AG09309 (cell line): Measurements from ENCODE around the gene RAD17.
"Not testable (repeated sequence)": the region's sequence is repeated elsewhere in the genome, so short reads cannot be mapped to it uniquely, and the experiment has no call there.

Source experiments
- DNase-seq: peaks from one replicate; pipeline ENCODE4 v3.0.0-alpha.2; 2010; ENCODE audit warnings: low read depth
- H3K4me3 ChIP-seq: 2 replicates; pipeline ENCODE4 v1.5.1; 2011; ENCODE audit warnings: mild to moderate bottlenecking, low read depth, low read length, moderate library complexity; ENCODE audit not compliant: control insufficient read depth
- CTCF ChIP-seq: IDR thresholded peaks from 2 replicates; pipeline ENCODE4 v1.5.1; 2011; ENCODE audit warnings: mild to moderate bottlenecking, low read depth, low read length, inconsistent platforms; ENCODE audit not compliant: insufficient read depth, control insufficient read depth; ENCODE audit errors: missing control alignments

Gene RAD17, protein sequence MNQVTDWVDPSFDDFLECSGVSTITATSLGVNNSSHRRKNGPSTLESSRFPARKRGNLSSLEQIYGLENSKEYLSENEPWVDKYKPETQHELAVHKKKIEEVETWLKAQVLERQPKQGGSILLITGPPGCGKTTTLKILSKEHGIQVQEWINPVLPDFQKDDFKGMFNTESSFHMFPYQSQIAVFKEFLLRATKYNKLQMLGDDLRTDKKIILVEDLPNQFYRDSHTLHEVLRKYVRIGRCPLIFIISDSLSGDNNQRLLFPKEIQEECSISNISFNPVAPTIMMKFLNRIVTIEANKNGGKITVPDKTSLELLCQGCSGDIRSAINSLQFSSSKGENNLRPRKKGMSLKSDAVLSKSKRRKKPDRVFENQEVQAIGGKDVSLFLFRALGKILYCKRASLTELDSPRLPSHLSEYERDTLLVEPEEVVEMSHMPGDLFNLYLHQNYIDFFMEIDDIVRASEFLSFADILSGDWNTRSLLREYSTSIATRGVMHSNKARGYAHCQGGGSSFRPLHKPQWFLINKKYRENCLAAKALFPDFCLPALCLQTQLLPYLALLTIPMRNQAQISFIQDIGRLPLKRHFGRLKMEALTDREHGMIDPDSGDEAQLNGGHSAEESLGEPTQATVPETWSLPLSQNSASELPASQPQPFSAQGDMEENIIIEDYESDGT

GRCh38 chr5:69369340-69370121 is at the start of gene RAD17, which contains the start of the genes AK6 and TAF9:
Gene RAD17, plus strand, starts transcription at chr5:69369818. Its CDS starts 2,391 bp downstream, at chr5:69372209.
Gene AK6, minus strand, starts transcription at chr5:69369520. Its CDS starts 30 bp downstream, at chr5:69369490.
Gene TAF9, minus strand, starts transcription at chr5:69369520. Its CDS starts 3,783 bp downstream, at chr5:69365737.
- DNase-seq: peak; percentile 61
- peak within 1 kb of the TSS; percentile 81 for H3K4me3 ChIP-seq
- no peak for TF ChIP-seq CTCF

DNA sequence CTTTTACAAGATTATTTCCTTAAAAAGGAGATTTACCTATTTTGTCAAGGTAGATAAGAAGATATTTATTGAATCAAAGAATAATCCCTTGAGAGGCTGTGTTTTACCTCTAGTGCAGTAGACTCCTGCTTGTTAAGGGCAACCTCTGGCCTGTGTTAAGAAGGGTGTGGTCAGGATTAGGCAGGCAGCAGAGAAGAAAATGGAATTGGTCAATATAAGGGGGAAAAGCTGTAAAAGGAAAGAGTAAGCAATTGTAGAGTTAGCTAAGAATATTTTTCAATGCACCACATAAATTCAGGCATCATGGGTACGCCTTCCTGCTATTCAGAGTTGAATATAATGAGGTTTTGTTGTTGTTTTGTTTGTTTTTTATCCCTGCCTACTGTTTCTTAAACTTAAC is 43.3 kb upstream of the RAD17 start:
- no peak for TF ChIP-seq CTCF
- no peak overlapping the region for H3K4me3 ChIP-seq
- DNase-seq: no peak

GRCh38 chr5:69329905-69330489 is 39.6 kb upstream of the RAD17 start:
- no peak overlapping the region for H3K4me3 ChIP-seq
- no peak for DNase-seq
- no peak for TF ChIP-seq CTCF

- no peak for TF ChIP-seq CTCF
- peak overlapping the region; percentile 80 for H3K4me3 ChIP-seq
- DNase-seq: no peak
Measured at GRCh38 chr5:69331528-69332445, 37.8 kb upstream of the RAD17 start.

DNA sequence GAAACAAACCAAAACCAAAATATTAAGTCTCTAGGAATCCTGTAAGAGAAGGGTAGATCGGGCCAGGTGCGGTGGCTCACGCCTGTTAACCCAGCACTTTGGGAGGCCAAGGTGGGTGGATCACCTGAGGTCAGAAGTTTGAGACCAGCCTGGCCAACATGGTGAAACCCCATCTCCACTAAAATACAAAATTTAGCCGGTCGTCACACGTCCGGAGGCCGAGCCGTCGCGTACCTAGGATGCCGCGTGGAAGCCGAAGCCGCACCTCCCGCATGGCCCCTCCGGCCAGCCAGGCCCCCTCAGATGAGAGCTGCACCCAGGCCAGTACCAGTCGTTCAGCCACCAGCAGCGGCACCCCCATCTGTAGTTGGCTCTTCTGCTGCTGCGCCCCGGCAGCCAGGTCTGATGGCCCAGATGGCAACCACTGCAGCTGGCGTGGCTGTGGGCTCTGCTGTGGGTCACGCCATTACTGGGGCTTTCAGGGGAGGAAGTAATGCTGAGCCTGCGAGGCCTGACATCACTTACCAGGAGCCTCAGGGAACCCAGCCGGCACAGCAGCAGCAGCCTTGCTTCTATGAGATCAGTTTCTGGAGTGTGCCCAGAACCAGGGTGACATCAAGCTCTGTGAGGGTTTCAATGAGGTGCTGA is 35.8 kb upstream of the RAD17 start:
- not testable (repeated sequence) for H3K4me3 ChIP-seq, DNase-seq

GRCh38 chr5:69334793-69335268 is 34.8 kb upstream of the RAD17 start:
- peak; percentile 94 for TF ChIP-seq CTCF
- no peak overlapping the region for H3K4me3 ChIP-seq
- DNase-seq: peak; percentile 24
